NT2/D1 (cell line): ENCODE results near the gene TBC1D3I.
"Not testable (repeated sequence)": the region's sequence is repeated elsewhere in the genome, so short reads cannot be mapped to it uniquely, and the experiment has no call there.

Source experiments
- DNase-seq: peaks from one replicate; pipeline ENCODE4 v3.0.0-alpha.2; 2011; ENCODE audit warnings: low read depth, low spot score
- H3K27me3 ChIP-seq: 2 replicates; pipeline ENCODE4 v1.6.0; 2011; ENCODE audit warnings: mild to moderate bottlenecking; ENCODE audit not compliant: insufficient read length, insufficient read depth
- H3K36me3 ChIP-seq: 2 replicates; pipeline ENCODE4 v1.6.1; 2011; ENCODE audit warnings: mild to moderate bottlenecking, low read length, mixed read lengths; ENCODE audit not compliant: insufficient read depth, insufficient read length
- H3K4me1 ChIP-seq: 2 replicates; pipeline ENCODE4 v1.5.1; 2011; ENCODE audit not compliant: insufficient read depth, insufficient read length
- H3K4me3 ChIP-seq: 2 replicates; pipeline ENCODE4 v1.5.1; 2011; ENCODE audit warnings: low read depth; ENCODE audit not compliant: insufficient read length
- H3K9ac ChIP-seq: 2 replicates; pipeline ENCODE4 v1.6.0; 2011; ENCODE audit warnings: low read depth; ENCODE audit not compliant: insufficient read length
- H3K9me3 ChIP-seq: 2 replicates; pipeline ENCODE4 v1.5.1; 2011; ENCODE audit warnings: mild to moderate bottlenecking, low read length; ENCODE audit not compliant: insufficient read depth
- SUZ12 ChIP-seq: IDR thresholded peaks from 2 replicates; pipeline ENCODE4 v1.6.1; 2011; ENCODE audit not compliant: insufficient read length, insufficient read depth; ENCODE audit errors: extremely low read depth
- YY1 ChIP-seq: IDR thresholded peaks from 2 replicates; pipeline ENCODE4 v1.6.1; 2011; ENCODE audit not compliant: insufficient read length, insufficient read depth
- ZNF274 ChIP-seq: IDR thresholded peaks from 2 replicates; pipeline ENCODE4 v1.6.1; 2011; ENCODE audit warnings: mild to moderate bottlenecking, low read depth, low read length

Gene TBC1D3I

GRCh38 chr17:36209575-36209974 is 54.8 kb downstream of the TBC1D3I start:
- no peak for DNase-seq
- H3K4me1 ChIP-seq = no peaks in the 10 kb centered on the region
- H3K9me3 ChIP-seq = no peaks in the 10 kb centered on the region
- no peak overlapping the region for H3K9ac ChIP-seq
- H3K27me3 ChIP-seq = no peaks in the 10 kb centered on the region
- H3K4me3 ChIP-seq = no peak overlapping the region
- H3K36me3 ChIP-seq = no peaks in the 10 kb centered on the region
- no peak for TF ChIP-seq ZNF274
- no peak for TF ChIP-seq SUZ12
- TF ChIP-seq YY1 = no peak

GRCh38 chr17:36207383-36207782 is 57.0 kb downstream of the TBC1D3I start:
- not testable (repeated sequence) for H3K4me3 ChIP-seq

GRCh38 chr17:36206486-36206821 is 57.9 kb downstream of the TBC1D3I start:
- not testable (repeated sequence) for H3K4me3 ChIP-seq, H3K9me3 ChIP-seq, H3K9ac ChIP-seq, H3K36me3 ChIP-seq, H3K27me3 ChIP-seq, DNase-seq, H3K4me1 ChIP-seq

More at GRCh38 chr17:36207383-36207782, 57.0 kb downstream of the TBC1D3I start:
- not testable (repeated sequence) for DNase-seq, H3K27me3 ChIP-seq, H3K4me1 ChIP-seq, H3K36me3 ChIP-seq, H3K9me3 ChIP-seq, H3K9ac ChIP-seq

- no peak for DNase-seq
- Histone ChIP-seq H3K4me3 (no peak overlapping the region), H3K4me1 (peaks cover 1% of the 10 kb centered on the region), H3K27me3 (no peaks in the 10 kb centered on the region), H3K9me3 (no peaks in the 10 kb centered on the region), H3K9ac (no peak overlapping the region), H3K36me3 (no peaks in the 10 kb centered on the region)
- TF ChIP-seq YY1 (no peak), SUZ12 (no peak), ZNF274 (no peak)
These were observed 58.5 kb downstream of the TBC1D3I start for GRCh38 chr17:36205637-36206485.

- Histone ChIP-seq H3K4me3 (no peak overlapping the region), H3K9me3 (no peaks in the 10 kb centered on the region), H3K4me1 (peaks cover 1% of the 10 kb centered on the region), H3K9ac (no peak overlapping the region), H3K36me3 (no peaks in the 10 kb centered on the region), H3K27me3 (no peaks in the 10 kb centered on the region)
- no peak for DNase-seq
- TF ChIP-seq SUZ12 (no peak), YY1 (no peak), ZNF274 (no peak)
These were observed 59.5 kb downstream of the TBC1D3I start for GRCh38 chr17:36204724-36205500.
